ENCODE results near the gene OSBPL3. TPM values are rescaled to one million over a fixed set of nuclear protein-coding genes. Genes with fewer than 3 reads are reported as not detected.

The OSBPL3 gene
- total and polyA plus RNA-seq, 2 experiments from 2014 or later: 21.8 to 25.8 TPM

DNA sequence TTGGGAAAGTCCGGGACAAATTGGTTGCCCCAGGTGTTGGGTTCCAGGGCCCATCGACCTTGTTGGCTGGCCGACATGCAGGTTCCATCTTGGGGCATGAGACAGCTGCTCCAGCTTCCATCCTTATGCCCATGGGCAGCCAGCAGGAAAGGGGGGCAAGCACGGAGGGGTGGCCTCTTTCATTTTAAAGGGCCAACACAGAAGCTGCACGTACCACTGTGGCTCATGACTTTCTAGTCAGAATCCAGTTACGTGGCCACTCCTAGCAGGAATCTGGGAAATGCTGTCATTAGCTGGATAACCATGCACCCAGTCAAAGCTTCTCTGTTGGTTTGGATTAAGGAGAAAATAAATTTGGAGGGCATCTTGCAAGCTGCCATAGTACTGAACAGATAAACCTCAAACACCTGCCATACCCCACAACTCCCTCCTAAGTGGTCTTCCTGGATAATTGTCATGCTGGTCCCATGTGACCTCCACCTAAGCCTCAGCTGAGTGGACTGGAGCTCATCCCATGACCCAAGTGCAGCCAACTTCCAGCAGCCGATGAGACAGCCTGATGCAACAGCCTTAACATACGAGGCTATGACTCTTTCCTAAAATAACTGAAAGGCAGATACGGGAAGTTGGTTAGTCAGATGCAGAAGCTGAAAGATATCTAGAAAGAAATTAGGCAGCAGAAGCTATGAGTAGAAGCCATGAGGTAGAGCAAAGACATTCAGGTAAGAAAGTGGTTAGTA is 201.3 kb downstream of the OSBPL3 start:
- TF ChIP-seq EZH2phosphoT487 (IDR thresholded peaks at IDR 0.05; ENCODE audit: insufficient read depth, low read depth): no peak
- no peak for TF ChIP-seq EZH2 (IDR thresholded peaks at IDR 0.05; ENCODE audit: insufficient read depth, poor library complexity, severe bottlenecking)
- H3K4me2 ChIP-seq (ENCODE audit: unreplicated experiment): no peak overlapping the region
- peak overlapping the region; percentile 92 for H3K27ac ChIP-seq
- no peak overlapping the region for H3K4me3 ChIP-seq
- WGBS, 2 experiments (ENCODE audit: low coverage in 1 of 2, low lambda C conversion rate in 2 of 2, missing lambda C conversion rate in 2 of 2): 41 to 44% methylated on average over 9 of the region's 9 CpGs
- H3K9ac ChIP-seq: peak overlapping the region; percentile 71
- H3K27me3 ChIP-seq (replicated peaks; ENCODE audit: insufficient read depth): no peaks in the 10 kb centered on the region
- no peaks in the 10 kb centered on the region for H3K36me3 ChIP-seq (ENCODE audit: low read depth)
- H2AFZ ChIP-seq: peak overlapping the region; percentile 60
- H3F3A ChIP-seq (ENCODE audit: insufficient read depth): peaks cover 18% of the 10 kb centered on the region
- H3K9me3 ChIP-seq (ENCODE audit: low read depth): no peaks in the 10 kb centered on the region
- H3K4me1 ChIP-seq (ENCODE audit: insufficient read depth): peaks cover 31% of the 10 kb centered on the region
- H3K79me2 ChIP-seq (ENCODE audit: insufficient read depth): no peaks in the 10 kb centered on the region
- in situ Hi-C loops (cut with MboI): no loop called here
- no peaks in the 10 kb centered on the region for H4K20me1 ChIP-seq (ENCODE audit: insufficient read depth)
- peak; percentile 97 for DNase-seq
- H3K9me2 ChIP-seq (ENCODE audit: insufficient read depth): peaks cover under 1% of the 10 kb centered on the region; the same call in 1 of the 2 replicates

GRCh38 chr7:24777806-24778205 is 202.2 kb downstream of the OSBPL3 start:
- Histone ChIP-seq H3K9ac (peak overlapping the region; percentile 52; the same call in 1 of the 2 replicates), H3K9me2 (ENCODE audit: insufficient read depth) (peaks cover 3% of the 10 kb centered on the region; the same call in 1 of the 2 replicates), H3K4me2 (ENCODE audit: unreplicated experiment) (no peak overlapping the region), H3F3A (ENCODE audit: insufficient read depth) (peaks cover 18% of the 10 kb centered on the region), H3K36me3 (ENCODE audit: low read depth) (no peaks in the 10 kb centered on the region), H2AFZ (peak overlapping the region; percentile 60), H3K27ac (peak overlapping the region; percentile 92), H3K79me2 (ENCODE audit: insufficient read depth) (no peaks in the 10 kb centered on the region), H3K9me3 (ENCODE audit: low read depth) (no peaks in the 10 kb centered on the region), H3K27me3 (replicated peaks; ENCODE audit: insufficient read depth) (no peaks in the 10 kb centered on the region), H3K4me3 (no peak overlapping the region), H4K20me1 (ENCODE audit: insufficient read depth) (no peaks in the 10 kb centered on the region), H3K4me1 (ENCODE audit: insufficient read depth) (peaks cover 31% of the 10 kb centered on the region)
- no peak for DNase-seq
- TF ChIP-seq EZH2phosphoT487 (IDR thresholded peaks at IDR 0.05; ENCODE audit: insufficient read depth, low read depth) (no peak), EZH2 (IDR thresholded peaks at IDR 0.05; ENCODE audit: insufficient read depth, poor library complexity, severe bottlenecking) (no peak)
- 55 to 64% methylated on average over 3 of the region's 3 CpGs for WGBS, 2 experiments (ENCODE audit: low coverage in 1 of 2, low lambda C conversion rate in 2 of 2, missing lambda C conversion rate in 2 of 2)
- in situ Hi-C loops (cut with MboI): no loop called here

DNA sequence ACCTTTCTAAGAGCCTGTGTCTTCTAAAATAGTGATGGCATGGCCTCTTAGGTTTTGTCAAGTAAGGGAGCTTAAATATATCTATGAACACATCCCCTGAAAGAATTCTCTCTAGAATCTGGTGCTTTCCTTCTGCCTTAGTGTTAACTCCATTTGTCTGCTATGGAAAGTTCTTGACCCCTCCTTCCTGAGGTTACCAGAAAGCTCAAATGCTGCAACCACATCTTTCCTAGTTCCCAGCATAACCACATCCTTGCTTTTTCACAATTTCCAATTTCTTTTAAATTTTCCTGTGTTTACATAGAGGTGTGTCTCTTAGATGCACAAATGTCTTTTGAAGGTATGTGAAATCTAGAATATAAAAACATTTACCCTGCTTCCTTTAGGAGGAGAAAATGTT is 206.3 kb downstream of the OSBPL3 start:
- Histone ChIP-seq H3K27me3 (replicated peaks; ENCODE audit: insufficient read depth) (no peaks in the 10 kb centered on the region), H3K79me2 (ENCODE audit: insufficient read depth) (no peaks in the 10 kb centered on the region), H3K9me3 (ENCODE audit: low read depth) (no peaks in the 10 kb centered on the region), H3K4me1 (ENCODE audit: insufficient read depth) (peaks cover 21% of the 10 kb centered on the region), H2AFZ (no peak overlapping the region), H3K9me2 (ENCODE audit: insufficient read depth) (peaks cover 3% of the 10 kb centered on the region; the same call in 1 of the 2 replicates), H3K4me3 (no peak overlapping the region), H4K20me1 (ENCODE audit: insufficient read depth) (no peaks in the 10 kb centered on the region), H3K36me3 (ENCODE audit: low read depth) (no peaks in the 10 kb centered on the region), H3K4me2 (ENCODE audit: unreplicated experiment) (no peak overlapping the region), H3F3A (ENCODE audit: insufficient read depth) (no peaks in the 10 kb centered on the region; the same call in 1 of the 2 replicates), H3K27ac (no peak overlapping the region), H3K9ac (no peak overlapping the region)
- DNase-seq: no peak
- TF ChIP-seq EZH2phosphoT487 (IDR thresholded peaks at IDR 0.05; ENCODE audit: insufficient read depth, low read depth) (no peak), EZH2 (IDR thresholded peaks at IDR 0.05; ENCODE audit: insufficient read depth, poor library complexity, severe bottlenecking) (no peak)
- in situ Hi-C loops (cut with MboI): no loop called here

DNA sequence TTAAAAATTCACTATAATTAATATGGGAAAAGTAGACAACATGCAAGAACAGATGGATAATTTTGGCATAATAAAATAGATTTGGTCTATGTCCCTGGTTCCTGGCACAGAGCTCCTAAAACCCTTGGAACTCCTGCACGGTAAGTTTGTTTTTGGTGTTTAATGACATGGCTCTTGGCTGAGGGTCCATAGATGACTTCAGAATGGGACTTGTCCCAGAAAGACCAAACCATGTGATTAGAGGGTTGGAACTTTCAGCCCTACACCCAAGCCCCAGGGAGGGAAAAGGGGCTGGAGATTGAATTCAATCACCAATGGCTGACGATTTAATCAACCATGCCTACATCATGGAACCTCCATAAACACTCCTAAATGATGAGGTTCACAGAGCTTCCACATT is 210.1 kb downstream of the OSBPL3 start:
- H3K36me3 ChIP-seq (ENCODE audit: low read depth): no peaks in the 10 kb centered on the region
- no peaks in the 10 kb centered on the region for H4K20me1 ChIP-seq (ENCODE audit: insufficient read depth)
- no peak overlapping the region for H3K27ac ChIP-seq
- DNase-seq: no peak
- TF ChIP-seq EZH2 (IDR thresholded peaks at IDR 0.05; ENCODE audit: insufficient read depth, poor library complexity, severe bottlenecking) (no peak), EZH2phosphoT487 (IDR thresholded peaks at IDR 0.05; ENCODE audit: insufficient read depth, low read depth) (no peak)
- H3K9me3 ChIP-seq (ENCODE audit: low read depth): no peaks in the 10 kb centered on the region
- H3K9me2 ChIP-seq (ENCODE audit: insufficient read depth): peaks cover 3% of the 10 kb centered on the region; the same call in 1 of the 2 replicates
- no peak overlapping the region for H3K9ac ChIP-seq
- in situ Hi-C loops (cut with MboI): no loop called here
- H3K79me2 ChIP-seq (ENCODE audit: insufficient read depth): no peaks in the 10 kb centered on the region
- no peaks in the 10 kb centered on the region for H3F3A ChIP-seq (ENCODE audit: insufficient read depth)
- H3K4me3 ChIP-seq: no peak overlapping the region
- 31 to 47% methylated on average over 2 of the region's 2 CpGs for WGBS, 2 experiments (ENCODE audit: low coverage in 1 of 2, low lambda C conversion rate in 2 of 2, missing lambda C conversion rate in 2 of 2)
- H3K4me1 ChIP-seq (ENCODE audit: insufficient read depth): peaks cover 4% of the 10 kb centered on the region
- no peaks in the 10 kb centered on the region for H3K27me3 ChIP-seq (replicated peaks; ENCODE audit: insufficient read depth)
- H3K4me2 ChIP-seq (ENCODE audit: unreplicated experiment): no peak overlapping the region
- H2AFZ ChIP-seq: no peak overlapping the region

Measured in GM23248 (cell line).